T follicular helper cell (primary cell): ENCODE data around the gene MTCL1.

Source experiments
- DNase-seq: peaks from one replicate; pipeline ENCODE4 v3.0.0-alpha.2; 2020; ENCODE audit warnings: low read depth
- total RNA-seq, 2 experiments: gene quantifications; one replicate each; lab custom pipeline; 2026; lab: John Stamatoyannopoulos, UW

The MTCL1 gene
- total RNA-seq = 1.2 to 1.7 reads per million in 2 experiments

DNA sequence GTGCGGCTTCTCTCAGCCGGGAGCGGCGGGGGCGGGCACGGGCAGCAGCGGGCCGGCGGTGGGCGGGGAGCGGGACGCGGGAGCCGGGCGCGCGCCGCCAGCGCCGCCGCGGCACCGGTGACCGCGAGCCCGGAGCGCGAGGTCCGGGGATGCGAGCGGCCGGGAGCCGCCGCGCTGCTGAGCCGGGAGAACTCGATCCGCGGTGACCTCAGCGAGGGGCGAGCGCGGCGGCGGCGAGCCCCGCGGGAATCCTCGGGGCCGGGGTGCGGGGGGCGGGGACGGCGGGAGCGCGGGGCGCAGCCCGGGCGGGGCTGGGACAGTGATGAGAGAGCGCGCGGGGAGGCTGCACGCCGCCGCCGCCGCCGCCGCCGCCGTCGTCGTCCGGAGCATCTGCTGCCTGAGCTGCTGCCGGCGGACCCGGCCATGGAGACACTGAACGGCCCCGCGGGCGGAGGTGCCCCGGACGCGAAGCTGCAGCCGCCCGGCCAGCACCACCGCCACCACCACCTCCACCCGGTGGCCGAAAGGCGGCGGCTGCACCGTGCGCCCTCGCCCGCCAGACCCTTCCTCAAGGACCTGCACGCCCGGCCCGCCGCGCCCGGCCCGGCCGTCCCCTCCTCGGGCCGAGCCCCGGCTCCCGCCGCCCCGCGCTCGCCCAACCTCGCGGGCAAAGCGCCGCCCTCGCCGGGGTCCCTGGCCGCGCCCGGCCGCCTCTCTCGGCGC lies at the start of gene MTCL1:
MTCL1 (plus strand) TSS at position 319 of the 723 bp plus-strand sequence; CDS start at position 424, 105 bp downstream.
- no peak for DNase-seq

DNA sequence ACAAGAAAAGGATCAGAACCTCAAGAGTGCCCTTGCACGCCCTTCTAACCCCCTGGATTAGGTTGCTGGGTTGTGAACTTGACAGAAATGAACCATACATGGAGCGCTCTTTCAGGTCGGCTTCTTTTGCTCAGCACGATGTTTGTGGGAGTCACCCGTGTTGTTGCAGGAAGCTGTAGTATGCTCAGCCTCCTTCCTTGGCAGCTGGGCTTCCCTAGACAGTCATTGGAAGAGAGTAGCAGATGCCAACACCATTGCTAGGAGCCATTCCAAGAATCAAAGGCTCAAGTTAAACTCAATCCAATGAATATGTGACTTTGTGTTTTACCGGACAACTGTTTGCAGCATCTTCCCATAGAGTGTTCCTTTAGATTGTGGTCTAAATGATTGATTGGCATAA lies 49.1 kb upstream of the MTCL1 start:
- no peak for DNase-seq

DNA sequence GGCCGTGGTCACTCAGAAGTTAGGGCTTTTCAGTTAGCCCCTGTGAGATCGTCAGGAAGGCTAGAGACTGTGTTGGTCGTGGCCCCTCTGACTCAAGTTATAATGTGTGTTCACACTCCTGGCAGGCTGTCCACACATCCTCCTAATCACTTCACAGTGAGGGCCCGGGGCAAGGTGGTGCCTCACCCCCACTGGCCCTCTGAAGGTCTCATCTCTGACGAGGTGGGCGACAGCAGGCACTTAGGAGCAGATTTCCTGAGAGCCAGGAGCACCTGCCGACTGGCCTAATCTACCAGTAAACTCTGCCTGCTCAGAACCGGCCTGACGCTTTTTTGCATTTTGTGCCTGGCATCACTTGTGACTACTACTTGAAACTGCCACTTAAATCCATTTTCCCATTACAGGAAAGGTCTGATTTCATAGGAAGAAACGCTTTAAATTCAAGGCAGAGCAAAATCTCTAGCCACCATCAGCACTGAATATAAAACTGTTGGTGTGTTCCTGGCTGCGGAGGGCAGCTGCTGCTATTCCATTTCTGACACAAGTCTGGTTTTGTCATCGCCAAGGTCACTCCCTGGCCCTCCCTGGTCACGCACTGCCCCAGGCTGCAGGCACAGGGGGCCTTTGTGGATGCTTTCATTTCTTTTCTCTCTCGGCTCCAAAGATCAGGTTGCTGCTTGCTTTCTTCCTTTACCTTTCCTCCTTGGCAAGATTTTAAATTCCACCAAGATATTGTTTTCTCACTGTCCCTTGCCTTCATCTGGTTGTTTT lies 48.1 kb upstream of the MTCL1 start:
- no peak for DNase-seq

DNA sequence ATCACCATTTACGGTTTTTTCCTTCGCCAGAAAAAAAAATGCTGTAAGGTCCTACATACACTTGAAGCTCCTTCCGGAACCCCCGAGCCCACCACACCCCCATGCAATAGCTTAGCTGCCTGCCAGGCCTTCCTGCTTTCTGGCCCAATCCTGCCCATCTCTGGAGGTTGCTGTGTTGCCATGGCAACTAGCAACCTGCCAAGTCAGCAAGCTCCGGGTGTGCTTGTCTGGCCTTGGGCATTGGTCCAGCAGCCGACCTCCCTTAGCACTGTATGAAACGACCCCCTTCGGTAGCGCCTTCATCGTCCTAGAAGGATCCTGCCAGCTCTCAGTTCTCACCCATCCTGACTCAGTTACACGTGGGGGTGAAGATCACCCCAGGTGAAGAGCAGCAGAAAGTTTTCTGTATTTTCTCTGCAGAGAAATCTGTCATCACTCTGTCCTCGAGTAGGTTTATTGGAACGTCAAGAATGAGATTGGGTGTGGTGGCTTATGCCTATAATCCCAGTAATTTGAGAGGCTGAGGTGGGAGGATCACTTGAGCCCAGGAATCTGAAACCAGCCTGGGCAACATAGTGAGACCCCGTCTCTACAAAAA lies 47.4 kb upstream of the MTCL1 start:
- no peak for DNase-seq

DNA sequence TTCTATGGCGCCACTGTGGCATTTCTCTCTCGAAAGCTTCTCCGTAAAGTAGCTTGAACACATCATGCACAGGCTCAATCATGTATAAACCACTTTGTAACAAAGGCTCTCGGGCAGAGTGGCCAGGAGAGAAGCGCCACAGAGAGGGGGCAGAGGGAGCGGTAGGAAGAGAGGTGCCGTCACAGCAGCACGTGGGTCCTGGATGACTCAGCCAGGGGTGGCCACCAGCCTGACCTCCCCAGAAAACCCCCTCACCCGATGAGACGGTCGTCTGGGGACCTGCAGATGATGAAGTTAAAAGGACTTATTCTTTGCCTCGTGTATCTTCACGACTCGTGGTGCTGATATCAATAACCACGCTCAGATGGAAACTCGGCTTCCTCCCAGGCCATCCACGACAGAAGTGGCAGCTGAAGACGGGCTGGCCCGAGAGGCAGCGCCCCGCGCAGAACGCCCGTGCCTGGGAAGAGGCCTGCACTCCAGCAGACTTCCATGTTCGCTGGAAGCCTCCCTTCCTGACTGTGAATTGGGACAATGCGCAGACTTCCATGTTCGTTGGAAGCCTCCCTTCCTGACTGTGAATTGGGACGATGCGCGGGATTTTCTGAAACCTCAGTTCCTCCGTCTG lies 46.4 kb upstream of the MTCL1 start:
- no peak for DNase-seq

DNA sequence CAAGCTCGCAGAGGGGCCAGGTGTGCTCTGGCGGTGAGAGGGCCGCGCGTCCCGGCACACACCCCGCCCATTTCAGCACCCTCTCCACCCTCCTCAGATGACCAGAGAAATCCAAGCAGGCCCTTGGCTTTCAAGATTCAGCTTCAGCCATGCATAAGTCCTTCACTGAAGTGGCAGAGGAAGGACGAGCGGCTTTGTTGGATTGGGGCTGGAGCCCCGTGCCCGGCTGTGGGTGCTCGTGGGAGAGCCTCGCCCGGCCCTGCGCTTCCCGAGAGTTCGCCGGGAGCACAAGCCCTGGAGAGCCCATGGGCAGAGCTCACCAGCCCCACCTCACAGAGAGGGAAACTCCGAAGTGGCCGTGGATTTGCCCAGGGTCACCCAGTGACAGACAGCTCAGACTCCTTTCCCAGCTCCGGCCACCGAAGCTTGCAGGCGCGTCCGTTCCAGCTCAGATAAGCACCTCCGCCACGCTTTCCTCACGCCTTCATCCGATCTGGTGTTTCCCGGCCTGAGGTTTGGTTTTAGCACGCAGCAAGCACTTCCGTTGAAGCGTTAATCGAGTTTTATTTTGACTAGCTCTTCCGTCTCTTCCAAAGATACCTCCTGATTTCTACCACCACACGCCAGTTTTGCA lies 45.6 kb upstream of the MTCL1 start:
- DNase-seq = no peak

DNA sequence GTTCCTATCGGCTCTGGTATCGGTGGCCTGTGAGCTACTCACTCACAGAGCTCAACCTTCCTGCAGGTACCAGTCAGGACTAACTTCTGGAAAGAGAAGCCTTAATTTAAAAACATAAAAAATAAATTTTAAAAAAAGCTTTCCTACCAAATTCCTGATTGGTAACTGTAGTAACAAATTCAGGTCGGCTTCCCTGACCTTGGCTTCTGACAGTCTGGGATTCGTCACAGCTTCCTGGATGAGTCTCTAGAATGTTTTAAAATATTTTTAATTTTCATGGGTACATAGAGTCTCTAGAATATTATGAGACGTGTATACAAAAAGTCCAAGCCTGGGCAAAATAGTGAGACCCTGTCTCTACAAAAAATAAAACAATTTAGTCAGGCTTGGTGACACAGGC lies 45.0 kb upstream of the MTCL1 start:
- DNase-seq = no peak

DNA sequence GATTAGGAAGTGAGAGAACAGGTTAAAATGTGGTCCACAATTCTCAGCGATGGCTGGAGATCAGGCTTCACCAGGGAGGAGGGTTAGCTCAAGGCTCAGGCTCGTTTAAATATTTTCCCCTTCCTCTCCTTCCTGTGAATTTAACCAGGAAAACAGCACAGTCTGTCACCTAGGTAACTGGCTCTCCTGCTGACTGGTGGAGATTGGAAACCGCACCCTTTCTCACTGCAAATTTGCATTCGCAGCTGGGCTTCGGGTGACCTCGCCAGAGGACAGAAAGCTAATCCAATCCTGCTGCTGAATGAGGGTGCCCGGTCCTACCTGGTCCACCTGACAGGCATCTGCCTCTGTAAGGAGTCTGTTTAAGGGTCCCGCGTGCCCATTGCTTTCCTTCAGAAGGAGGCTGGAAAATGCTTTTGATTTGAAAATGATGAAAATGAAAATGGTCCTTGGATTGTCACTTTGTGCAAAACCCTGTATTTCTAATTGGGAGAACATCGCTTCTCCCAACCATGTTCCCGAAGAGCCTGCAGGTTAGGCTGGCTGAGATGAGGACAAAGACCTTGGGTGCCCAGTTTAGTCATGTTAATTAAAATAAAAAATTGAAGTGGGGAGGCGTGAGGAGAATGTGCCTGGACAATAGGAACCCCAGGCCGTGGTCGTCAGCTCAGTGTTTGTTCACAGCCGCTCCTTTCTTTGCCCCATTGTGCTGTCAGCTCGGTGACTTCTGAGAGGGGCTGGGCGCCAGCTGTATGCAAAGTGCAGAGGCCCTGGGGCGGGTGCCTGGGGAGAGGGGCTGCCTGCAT lies 43.4 kb upstream of the MTCL1 start:
- no peak for DNase-seq

DNA sequence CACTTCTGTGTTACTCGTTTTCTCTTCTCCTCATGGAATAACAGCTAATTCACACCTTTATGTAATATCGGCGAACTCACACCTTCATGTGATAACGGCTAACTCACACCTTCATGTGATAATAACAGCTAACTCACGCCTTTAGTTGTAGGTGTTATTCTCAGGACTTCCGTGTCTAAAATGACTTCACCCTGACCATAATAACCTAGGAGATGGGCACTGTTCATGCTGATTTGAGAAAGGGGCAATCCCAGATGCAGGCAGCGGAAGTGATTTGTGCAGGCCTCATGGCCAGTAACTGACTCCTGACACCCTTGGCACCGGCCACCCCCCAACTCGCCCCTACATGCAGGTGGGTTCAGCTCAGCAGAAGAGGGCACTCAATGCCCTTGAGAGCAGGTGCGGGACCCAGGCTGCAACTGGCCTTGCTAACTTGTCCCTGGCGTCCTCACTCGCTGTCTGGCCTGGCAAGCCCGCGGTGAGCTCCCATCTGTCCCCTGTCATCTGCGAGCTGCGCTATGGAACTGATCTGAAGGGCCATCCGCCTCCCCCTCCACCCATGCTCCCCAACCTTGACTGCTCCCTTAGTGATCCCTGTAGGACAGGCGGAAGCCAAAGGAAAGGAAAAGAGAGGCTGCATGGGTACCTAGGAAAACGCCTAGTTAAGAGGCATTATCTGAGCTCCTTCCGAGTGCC lies 42.6 kb upstream of the MTCL1 start:
- DNase-seq = no peak

DNA sequence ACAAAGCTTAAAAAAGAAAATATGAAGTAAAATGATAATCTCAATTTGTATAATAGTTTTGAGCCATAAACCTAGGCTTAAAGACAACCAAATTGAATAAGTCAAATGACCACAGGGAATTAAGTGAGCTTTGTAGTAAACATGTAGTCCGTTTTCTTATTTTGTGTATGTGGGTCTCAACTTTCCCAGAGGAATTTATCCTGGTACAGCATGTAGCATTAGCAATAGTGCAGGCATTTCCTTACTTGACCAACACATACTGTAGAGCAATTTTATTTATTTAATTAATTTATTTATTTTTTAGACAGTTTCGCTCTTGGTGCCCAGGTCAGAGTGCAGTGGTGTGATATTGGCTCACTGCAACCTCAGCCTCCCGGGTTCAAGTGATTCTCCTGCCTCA lies 37.5 kb upstream of the MTCL1 start:
- no peak for DNase-seq

DNA sequence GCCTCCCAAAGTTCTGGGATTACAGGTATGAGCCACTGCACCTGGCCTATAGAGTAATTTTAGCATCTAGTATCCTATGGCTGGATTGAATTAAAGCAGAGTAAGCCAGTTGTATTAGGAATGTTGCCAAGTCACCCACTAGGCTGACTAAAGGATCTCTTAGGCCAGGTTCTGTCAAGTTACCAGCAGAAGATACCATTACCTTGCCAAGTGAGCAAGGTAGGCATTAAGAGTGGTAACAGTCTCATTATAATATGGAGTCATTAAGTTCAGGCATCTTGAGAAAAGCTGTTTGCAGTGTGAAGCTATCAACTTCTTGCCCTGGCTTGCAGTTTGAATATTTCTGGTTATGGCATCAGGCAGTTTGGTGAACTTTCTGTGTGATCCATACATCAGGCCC lies 37.0 kb upstream of the MTCL1 start:
- DNase-seq = no peak

DNA sequence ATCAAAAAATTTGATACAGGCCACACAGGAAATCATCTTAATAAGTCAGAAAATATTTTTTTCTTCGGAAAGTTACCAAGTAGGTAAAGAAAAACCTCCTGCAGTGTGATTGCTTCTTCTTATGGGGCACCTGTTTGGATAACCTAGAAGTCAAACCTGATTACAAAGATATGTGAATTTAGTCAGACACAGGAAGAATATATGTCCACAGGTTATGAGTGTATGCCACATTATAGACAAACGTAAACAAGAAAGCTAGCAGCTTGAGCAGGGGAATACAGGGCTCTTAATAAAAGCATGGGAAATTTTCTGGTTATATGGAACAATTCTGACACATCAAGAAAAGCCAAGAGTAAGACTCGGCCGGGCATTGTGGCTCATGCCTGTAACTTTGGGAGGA lies 35.8 kb upstream of the MTCL1 start:
- DNase-seq = no peak

DNA sequence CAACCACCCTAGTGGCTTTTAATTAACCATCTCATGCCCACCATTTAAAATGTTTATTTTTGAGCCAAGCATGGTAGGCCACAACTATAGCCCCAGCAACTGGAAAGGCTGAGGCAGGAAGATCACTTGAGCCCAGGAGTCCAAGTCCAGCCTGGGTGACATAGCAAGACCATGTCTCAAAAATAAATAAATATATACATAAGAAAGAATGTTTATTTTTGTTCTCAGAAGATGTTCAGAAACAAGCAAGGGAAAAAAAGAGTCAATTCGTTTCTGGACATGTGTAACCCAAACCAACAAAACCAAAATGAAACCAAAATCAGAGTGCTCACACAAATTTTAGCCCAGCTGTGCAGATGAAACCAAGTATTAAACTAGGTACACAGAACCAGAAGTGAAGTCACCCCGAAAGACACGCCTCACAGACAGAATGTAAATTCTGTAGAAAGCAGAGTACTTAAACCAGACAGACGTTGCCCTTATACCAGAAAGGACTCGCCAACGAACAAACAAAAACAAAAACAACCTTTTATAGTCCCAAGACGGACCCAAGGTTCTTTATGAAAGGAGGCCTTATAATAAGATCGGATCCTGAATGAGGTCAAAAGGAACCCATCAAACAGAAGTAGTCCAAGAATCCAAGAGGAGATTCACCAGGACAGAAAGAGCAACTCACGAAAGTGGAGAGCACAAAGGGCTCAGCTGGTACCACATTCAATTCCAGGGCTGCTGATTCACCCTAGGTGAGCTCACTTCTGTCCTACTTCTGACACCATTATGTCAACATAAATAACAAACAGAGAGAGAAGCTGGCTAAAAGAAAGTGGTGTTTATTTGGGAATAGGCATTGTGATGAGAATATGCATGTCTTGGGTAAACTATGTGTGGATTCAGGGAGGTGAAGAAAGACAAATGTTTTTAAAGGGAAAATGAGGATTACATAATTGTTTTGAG lies 31.8 kb upstream of the MTCL1 start:
- DNase-seq = no peak

DNA sequence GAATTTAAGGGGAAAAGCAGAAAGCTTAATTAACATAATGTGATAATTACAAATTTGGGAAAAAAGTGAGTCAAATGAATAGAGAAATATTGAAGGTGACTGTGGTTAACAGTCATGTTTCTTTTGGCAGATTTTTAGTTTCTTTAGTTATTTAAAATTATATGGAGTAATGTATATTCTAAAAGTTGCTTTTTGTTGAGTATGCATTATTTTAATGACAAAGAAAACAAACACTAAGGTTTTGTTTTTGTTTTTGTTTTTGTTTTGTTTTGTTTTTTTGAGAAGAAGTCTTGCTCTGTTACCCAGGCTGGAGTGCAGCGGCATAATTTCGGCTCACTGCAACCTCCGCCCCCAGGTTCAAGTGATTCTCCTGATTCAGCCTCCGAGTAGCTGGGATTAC lies 30.3 kb upstream of the MTCL1 start:
- DNase-seq = no peak

DNA sequence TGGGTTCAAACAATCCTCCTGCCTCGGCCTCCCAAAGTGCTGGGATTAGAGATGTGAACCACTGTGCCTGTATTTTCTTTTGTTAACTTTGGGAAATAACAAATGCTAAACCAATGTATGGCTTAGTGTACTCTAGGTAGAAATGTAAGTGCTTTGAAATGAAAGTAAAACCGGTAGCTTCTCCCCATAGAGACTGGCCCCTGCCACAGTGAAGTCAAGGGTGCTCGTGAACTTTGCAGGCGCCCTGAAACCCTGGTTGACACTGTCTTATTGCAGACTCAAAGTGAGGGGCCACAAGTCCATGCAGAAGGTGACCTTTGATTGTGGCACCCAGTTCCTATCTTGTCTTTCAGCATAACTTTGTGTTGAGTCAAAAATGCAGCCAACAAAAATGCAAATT lies 24.2 kb upstream of the MTCL1 start:
- DNase-seq = no peak

DNA sequence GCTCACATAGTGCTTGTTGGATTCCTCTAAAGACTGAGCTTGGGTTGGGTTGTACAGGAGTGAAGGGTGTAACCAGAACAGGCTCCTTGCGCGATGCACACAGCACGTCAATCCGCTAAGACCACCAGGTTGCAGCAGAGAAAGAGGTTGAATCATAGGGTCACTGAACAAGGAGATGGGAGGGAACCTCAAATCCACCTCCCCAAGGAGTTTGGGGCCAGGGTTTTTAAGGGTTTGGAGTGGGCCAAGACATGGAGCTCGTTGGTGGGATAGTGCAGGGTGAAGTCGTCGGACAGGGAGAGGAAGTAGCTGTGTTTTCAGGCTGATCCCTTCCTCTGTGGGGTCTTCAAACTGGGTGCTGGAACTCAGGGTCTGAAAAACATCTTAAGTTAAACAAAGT lies 20.8 kb upstream of the MTCL1 start:
- DNase-seq = no peak

DNA sequence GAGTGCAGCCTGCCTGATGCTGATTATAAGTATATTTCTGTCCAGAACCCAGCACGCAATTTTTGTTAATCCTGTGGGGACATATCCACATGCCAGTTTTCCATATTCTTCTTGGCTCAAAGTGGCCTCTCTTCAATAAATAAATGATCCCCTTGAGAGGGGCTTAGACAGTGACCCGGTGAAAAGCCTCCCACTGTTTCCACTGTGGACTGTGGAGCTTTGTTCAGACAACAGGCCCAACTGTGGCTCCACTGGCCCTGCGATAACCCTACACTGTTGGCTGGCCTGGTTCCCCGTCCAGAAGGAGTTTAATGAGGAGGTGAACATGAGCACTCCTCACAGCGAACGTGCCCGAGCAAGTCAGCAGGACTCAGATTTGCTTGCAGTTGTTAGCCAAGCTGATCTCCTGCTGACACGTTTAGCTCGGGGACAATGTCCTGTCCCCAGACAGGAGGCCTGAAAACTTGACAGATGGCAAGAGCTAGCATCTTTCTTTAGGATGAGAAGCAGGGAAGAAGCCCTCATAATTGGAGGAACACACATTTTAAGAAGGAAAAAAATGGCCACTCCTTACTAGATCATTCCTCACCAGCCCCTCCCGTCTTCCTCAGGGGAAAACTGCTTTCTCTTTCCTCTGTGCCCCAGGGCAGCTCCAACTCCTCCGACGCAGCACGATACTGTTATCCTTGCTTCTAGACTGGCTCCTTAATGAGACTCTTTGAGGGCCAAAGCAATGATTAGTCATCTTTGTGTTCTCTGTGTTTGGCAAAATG lies 20.0 kb upstream of the MTCL1 start:
- no peak for DNase-seq

DNA sequence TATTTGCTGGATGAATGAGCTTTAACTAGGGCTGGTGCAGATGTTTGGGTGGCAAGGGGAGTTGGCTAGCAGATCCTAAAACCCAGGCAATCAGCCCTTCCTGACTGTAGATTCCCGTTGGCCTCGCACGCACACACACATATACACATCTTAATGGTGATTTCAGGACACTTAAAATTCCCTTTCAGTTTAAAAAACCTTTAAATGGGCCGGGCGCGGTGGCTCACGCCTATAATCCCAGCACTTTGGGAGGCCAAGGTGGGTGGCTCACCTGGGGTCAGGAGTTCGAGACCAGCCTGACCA lies 19.5 kb upstream of the MTCL1 start:
- no peak for DNase-seq

DNA sequence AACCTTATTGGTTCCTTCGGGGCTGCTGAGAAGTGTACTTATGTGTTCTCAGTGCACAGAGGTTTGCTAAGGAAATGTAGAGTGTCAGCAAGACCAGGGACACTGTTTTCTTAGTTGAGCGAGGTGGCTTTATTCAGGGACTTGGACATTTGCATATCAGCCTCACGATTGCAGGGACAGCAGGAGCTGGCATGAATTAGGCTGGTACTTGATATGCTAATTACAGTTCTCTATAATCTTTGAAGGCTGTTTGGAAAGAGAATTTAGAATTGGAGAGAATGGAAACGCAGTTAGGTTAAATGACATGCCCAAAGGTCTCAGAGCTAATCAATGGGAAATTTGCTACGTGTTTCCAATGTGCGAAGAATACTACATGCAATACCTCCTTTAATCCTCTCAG lies 18.7 kb upstream of the MTCL1 start:
- no peak for DNase-seq
